Body of pancreas (tissue), 4 donors: ENCODE results near the gene CASKIN2. TPM values are rescaled to one million over a fixed set of nuclear protein-coding genes. Genes with fewer than 3 reads are reported as not detected.

ENCODE experiments used
- ATAC-seq: fragments of 150-250 bp; one replicate; pipeline ENCODE4 v1.9.1; 2016
- DNase-seq, 4 donors: peaks; one replicate each; pipeline ENCODE4 v3.0.0-alpha.2; 2019
- H3K27ac ChIP-seq, 4 donors: fragments of 200-600 bp; sonication (generic); 1 replicate in 3 of 4; 2 replicates in 1 of 4; pipeline versions ENCODE4 v1.5.1 to v1.6.1; 2016 to 2019; ENCODE audit warnings: mild to moderate bottlenecking in 1 of 4, mixed read lengths in 1 of 4, moderate library complexity in 1 of 4
- H3K27me3 ChIP-seq, 2 donors: fragments of 200-600 bp; sonication (generic); one replicate each; pipeline ENCODE4 v1.6.0; 2016; ENCODE audit warnings: mild to moderate bottlenecking in 1 of 2
- H3K36me3 ChIP-seq, 2 donors: fragments of 200-600 bp; sonication (generic); replicated peaks in 1 of 2; 2 replicates each; pipeline ENCODE4 v1.5.1; 2016; ENCODE audit warnings: low read depth in 2 of 2; ENCODE audit not compliant: insufficient read depth in 1 of 2
- H3K4me1 ChIP-seq: fragments of 200-600 bp; sonication (generic); one replicate; pipeline ENCODE4 v1.6.0; 2016
- H3K4me3 ChIP-seq, 2 donors: fragments of 200-600 bp; sonication (generic); 1 replicate in 1 of 2; 2 replicates in 1 of 2; pipeline ENCODE4 v1.5.1; 2016 to 2019
- H3K9me3 ChIP-seq, 3 donors: fragments of 200-600 bp; sonication (generic); 1 replicate in 2 of 3; 2 replicates in 1 of 3; pipeline ENCODE4 v1.5.1; 2016
- POLR2A ChIP-seq, 3 donors: fragments of 450-650 bp; IDR thresholded peaks; one replicate each; pipeline ENCODE4 v1.6.1; 2016; ENCODE audit warnings: antibody characterized with exemption in 3 of 3, mild to moderate bottlenecking in 2 of 3
- whole genome bisulfite sequencing, 2 donors: methylation state at CpG; one replicate each; pipeline ENCODE4 v1.1.5; 2017; 5-methylcytosine and 5-hydroxymethylcytosine counted together
- intact Hi-C: fragments of 100-400 bp; cut with DNase I; formaldehyde crosslinking; loops from one replicate; pipeline ENCODE4 v1.15.1; 2023
- total RNA-seq, 2 donors: library from RNA; depleted of rRNA; stranded (reverse); fragments of >200 nt; gene quantifications; one replicate each; pipeline ENCODE4 v1.1.0, GENCODE V29; 2016
- TF ChIP-seq, protein P1 (sequence below), 7 experiments: fragments of 450-650 bp in 4 of 7; fragments of 200-600 bp in 3 of 7; sonication (generic) in 3 of 7; IDR thresholded peaks; one replicate each; pipeline ENCODE4 v1.5.1; 2016 to 2019; ENCODE audit warnings: antibody characterized with exemption in 7 of 7

Gene CASKIN2
- total RNA-seq, 2 donors from 2014 or later: 9.1 to 16.2 TPM

DNA sequence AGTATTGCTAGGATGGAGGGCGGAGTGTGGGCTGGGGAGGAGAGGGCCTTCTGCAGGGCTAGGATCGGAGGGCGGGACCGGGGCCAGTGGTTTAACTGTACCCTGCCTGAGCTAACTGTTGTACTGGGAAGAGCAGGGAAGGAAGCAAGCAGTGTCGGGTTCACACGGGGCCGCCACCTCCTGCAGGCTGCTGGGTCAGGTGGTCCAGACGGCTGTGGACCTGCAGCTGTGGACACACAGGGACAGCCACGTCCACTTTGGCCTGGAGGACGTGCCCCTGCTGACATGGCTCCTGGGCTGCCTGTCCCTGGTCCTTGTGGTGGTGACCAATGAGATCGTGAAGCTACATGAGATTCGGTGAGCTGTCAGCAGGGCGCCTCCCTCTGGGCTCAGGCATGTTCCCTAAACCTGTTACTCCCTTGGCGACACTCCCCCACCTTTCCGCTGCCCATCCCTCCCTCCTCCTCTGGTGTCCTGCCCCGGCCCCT, 16.6 kb downstream of the CASKIN2 start:
- Histone ChIP-seq H3K27ac (peak overlapping the region in 1 of 4 donors; percentile 2), H3K27me3 (no peaks in the 10 kb centered on the region), H3K4me1 (no peaks in the 10 kb centered on the region), H3K36me3 (peaks cover 0 to 6% of the 10 kb centered on the region in 2 donors), H3K9me3 (no peaks in the 10 kb centered on the region), H3K4me3 (no peak overlapping the region)
- ATAC-seq (no peak), DNase-seq (no peak)
- intact Hi-C loops: no loop called here
- 66 to 76% methylated on average over 16 of the region's 16 CpGs for WGBS, 2 donors
- TF ChIP-seq, protein P1, sequence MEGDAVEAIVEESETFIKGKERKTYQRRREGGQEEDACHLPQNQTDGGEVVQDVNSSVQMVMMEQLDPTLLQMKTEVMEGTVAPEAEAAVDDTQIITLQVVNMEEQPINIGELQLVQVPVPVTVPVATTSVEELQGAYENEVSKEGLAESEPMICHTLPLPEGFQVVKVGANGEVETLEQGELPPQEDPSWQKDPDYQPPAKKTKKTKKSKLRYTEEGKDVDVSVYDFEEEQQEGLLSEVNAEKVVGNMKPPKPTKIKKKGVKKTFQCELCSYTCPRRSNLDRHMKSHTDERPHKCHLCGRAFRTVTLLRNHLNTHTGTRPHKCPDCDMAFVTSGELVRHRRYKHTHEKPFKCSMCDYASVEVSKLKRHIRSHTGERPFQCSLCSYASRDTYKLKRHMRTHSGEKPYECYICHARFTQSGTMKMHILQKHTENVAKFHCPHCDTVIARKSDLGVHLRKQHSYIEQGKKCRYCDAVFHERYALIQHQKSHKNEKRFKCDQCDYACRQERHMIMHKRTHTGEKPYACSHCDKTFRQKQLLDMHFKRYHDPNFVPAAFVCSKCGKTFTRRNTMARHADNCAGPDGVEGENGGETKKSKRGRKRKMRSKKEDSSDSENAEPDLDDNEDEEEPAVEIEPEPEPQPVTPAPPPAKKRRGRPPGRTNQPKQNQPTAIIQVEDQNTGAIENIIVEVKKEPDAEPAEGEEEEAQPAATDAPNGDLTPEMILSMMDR (IDR thresholded peaks at IDR 0.05): no peak
- no peak for TF ChIP-seq POLR2A (IDR thresholded peaks at IDR 0.05)

DNA sequence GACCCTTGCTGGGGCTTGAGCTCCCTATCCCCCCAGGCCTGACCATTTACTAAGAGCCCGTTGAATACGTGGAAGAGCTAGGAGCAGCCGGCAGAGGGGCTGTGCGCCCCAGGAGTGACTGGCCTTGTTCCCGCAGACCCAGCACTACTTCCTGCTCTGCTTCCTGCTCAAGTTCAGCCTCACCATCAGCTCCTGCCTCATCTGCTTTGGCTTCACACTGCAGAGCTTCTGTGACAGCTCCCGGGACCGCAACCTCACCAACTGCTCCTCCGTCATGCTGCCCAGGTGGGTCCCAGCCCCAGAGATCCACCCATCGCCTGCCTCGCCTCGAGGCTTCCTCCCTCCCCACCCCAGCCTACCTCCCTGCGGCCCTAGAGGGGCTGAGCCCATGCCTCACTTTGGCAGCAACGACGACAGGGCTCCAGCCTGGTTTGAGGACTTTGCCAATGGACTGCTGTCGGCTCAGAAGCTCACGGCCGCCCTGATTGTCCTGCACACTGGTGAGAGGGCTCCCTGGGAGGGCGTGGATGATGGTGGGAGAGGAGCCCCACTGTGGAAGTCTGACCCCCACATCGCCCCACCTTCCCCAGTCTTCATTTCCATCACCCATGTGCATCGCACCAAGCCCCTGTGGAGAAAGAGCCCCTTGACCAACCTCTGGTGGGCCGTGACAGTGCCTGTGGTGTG, 17.2 kb downstream of the CASKIN2 start:
- ATAC-seq (no peak), DNase-seq (no peak)
- Histone ChIP-seq H3K4me1 (no peaks in the 10 kb centered on the region), H3K9me3 (no peaks in the 10 kb centered on the region), H3K27ac (no peak overlapping the region), H3K27me3 (no peaks in the 10 kb centered on the region), H3K36me3 (peaks cover 0 to 7% of the 10 kb centered on the region in 2 donors), H3K4me3 (no peak overlapping the region)
- intact Hi-C loops: no loop called here
- 75 to 82% methylated on average over 14 to 21 of the region's 21 CpGs for WGBS, 2 donors
- TF ChIP-seq, protein P1 (IDR thresholded peaks at IDR 0.05): no peak
- TF ChIP-seq POLR2A (IDR thresholded peaks at IDR 0.05): no peak

DNA sequence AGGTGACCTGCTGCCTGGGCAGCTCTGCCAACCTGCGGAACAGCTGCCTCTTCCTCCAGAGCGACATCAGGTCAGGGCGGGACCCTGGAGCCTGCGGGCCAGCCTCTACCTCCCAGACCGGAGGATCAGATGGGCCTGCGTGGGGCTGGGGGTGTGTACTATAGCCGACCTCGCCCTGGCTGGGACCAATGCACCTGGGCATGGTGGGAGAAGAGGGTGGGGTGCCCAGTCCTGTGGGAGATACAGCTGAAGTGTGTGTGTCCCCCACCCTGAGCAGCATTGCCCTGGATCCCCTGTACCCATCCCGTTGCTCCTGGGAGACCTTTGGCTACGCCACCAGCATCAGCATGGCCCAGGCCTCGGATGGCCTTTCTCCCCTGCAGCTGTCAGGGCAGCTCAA, 19.3 kb downstream of the CASKIN2 start:
- DNase-seq: no peak
- H3K27me3 ChIP-seq: no peaks in the 10 kb centered on the region
- TF ChIP-seq, protein P1 (IDR thresholded peaks at IDR 0.05): no peak
- TF ChIP-seq POLR2A (IDR thresholded peaks at IDR 0.05): no peak
- ATAC-seq: no peak
- peaks cover 0 to 15% of the 10 kb centered on the region in 2 donors for H3K36me3 ChIP-seq
- WGBS, 2 donors: 93 to 100% methylated on average over 1 to 11 of the region's 11 CpGs
- H3K9me3 ChIP-seq: no peaks in the 10 kb centered on the region
- H3K4me1 ChIP-seq: peaks cover under 1% of the 10 kb centered on the region
- H3K4me3 ChIP-seq: no peak overlapping the region
- intact Hi-C loops: no loop called here
- no peak overlapping the region for H3K27ac ChIP-seq

DNA sequence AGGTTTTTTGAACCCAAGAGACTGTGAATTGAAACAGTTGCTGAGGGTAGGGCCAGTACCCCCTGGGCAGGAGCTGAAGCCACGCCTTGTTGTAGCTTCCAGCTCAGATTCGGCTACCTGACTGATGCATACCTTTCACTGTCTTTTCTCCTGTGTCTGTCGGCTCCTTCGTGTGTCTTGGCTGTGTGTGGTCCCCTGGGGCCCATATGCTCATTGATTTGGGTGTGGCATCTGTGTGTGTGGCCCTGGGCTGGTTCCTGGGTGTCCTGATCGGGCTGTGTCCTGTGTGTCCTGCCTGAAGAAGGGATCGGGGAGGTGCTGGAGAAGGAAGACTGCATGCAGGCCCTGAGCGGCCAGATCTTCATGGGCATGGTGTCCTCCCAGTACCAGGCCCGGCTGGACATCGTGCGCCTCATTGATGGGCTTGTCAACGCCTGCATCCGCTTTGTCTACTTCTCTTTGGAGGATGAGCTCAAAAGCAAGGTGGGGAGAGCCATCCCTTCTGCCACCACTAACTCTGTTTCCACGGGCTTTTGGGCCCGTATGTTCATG, 20.9 kb downstream of the CASKIN2 start:
- H3K4me1 ChIP-seq: peaks cover 12% of the 10 kb centered on the region
- WGBS, 2 donors: 90 to 96% methylated on average over 13 to 14 of the region's 14 CpGs
- no peaks in the 10 kb centered on the region for H3K9me3 ChIP-seq
- TF ChIP-seq, protein P1 (IDR thresholded peaks at IDR 0.05): no peak
- no peak for TF ChIP-seq POLR2A (IDR thresholded peaks at IDR 0.05)
- intact Hi-C loops: no loop called here
- H3K36me3 ChIP-seq: peaks cover 0 to 13% of the 10 kb centered on the region in 2 donors
- H3K4me3 ChIP-seq: no peak overlapping the region
- DNase-seq (no peak), ATAC-seq (no peak)
- no peak overlapping the region for H3K27ac ChIP-seq
- H3K27me3 ChIP-seq: no peaks in the 10 kb centered on the region
